Lower leg skin (tissue), 3 donors: Measurements from ENCODE around the gene HOXD10.

Experiments used
- POLR2A ChIP-seq, 2 donors: fragments of 450-650 bp; IDR thresholded peaks; one replicate each; pipeline ENCODE4 v1.6.1; 2016 to 2017; ENCODE audit warnings: antibody characterized with exemption in 2 of 2, mild to moderate bottlenecking in 1 of 2, moderate library complexity in 1 of 2
- TF ChIP-seq, protein P1 (sequence below), 3 donors: fragments of 450-650 bp; IDR thresholded peaks; one replicate each; pipeline ENCODE4 v1.5.1; 2016; ENCODE audit warnings: antibody characterized with exemption in 3 of 3, mild to moderate bottlenecking in 3 of 3, moderate library complexity in 2 of 3

DNA sequence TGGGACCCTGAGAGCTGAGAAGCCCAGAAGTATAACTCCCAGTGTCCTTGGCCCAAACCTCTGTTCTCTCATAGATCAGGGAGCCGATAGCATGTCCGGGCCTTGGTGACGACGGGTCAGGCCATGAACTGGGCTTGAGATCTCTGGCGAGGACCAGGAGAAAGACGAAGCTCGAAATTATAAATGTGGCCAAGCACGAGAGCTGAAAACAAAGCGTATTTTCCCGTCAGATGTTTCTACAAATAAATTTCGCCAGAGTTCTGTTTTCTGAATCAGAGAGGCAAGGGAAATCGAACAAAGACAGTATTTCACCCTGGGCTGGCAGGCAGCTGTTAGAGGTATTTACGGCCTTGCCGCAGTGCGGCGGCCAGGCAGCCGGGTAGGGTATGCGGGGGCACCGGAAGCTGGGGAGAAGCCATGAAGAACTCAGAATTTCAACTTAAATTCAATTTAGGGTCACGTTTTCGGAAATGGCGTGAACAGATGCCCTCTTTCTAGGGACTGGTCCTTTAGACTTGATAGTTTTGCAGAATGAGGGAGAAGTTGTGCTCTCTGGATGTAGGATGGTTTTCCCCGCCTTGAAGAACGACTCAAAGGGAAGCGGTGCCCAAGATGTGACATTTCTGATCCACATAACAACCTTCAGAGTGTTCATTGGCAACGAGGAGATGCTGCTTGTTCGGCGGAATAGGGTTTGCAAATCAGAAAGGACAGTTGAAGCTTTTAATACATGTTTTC is 22.5 kb downstream of the HOXD10 start:
- TF ChIP-seq POLR2A (IDR thresholded peaks at IDR 0.05): no peak
- TF ChIP-seq, protein P1, sequence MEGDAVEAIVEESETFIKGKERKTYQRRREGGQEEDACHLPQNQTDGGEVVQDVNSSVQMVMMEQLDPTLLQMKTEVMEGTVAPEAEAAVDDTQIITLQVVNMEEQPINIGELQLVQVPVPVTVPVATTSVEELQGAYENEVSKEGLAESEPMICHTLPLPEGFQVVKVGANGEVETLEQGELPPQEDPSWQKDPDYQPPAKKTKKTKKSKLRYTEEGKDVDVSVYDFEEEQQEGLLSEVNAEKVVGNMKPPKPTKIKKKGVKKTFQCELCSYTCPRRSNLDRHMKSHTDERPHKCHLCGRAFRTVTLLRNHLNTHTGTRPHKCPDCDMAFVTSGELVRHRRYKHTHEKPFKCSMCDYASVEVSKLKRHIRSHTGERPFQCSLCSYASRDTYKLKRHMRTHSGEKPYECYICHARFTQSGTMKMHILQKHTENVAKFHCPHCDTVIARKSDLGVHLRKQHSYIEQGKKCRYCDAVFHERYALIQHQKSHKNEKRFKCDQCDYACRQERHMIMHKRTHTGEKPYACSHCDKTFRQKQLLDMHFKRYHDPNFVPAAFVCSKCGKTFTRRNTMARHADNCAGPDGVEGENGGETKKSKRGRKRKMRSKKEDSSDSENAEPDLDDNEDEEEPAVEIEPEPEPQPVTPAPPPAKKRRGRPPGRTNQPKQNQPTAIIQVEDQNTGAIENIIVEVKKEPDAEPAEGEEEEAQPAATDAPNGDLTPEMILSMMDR (IDR thresholded peaks at IDR 0.05): no peak
